ENCODE measurements around the gene DBX2.

DNA sequence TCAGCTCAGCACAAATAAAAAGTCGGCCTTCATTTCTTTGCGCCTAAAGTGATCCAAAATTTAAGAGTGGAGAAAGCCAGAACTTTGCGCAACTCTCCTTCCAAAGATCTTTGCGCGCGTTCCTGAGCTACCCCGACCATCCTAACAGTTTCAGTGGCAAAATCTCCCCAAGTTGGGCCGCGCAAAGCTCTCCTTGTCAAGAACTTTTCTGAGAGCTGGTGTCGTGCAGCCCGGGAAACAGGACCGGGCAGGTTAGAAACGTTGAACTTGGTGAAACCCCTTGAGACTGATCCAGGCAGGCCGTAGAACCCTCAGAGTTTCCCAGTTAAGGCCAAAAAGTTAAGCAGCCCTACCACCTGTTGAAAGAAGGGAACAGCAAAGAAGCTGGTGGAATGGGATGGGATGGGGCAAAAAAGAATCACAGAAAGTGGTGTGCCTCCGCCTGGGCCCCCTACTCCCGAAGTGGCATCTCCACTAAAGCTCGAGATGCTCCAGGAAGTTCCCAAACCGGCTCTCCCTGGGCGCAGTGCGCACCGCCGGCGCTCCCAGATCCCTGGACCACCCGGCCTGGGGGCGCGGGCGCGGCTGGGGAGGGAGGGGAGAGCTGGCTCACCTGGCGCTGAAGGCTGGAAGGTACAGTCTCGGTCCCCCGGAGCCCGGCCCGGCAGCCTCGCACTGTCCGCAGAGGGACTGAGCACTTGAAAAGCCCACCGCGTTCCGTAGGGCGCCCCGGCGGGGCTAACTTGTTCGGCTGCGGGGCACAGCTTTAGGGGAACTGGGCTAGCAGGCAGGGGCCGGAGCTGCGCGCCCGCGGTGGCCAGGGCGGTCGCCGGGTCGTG is 768 bp downstream of the DBX2 start:
- TF ChIP-seq, protein P1, sequence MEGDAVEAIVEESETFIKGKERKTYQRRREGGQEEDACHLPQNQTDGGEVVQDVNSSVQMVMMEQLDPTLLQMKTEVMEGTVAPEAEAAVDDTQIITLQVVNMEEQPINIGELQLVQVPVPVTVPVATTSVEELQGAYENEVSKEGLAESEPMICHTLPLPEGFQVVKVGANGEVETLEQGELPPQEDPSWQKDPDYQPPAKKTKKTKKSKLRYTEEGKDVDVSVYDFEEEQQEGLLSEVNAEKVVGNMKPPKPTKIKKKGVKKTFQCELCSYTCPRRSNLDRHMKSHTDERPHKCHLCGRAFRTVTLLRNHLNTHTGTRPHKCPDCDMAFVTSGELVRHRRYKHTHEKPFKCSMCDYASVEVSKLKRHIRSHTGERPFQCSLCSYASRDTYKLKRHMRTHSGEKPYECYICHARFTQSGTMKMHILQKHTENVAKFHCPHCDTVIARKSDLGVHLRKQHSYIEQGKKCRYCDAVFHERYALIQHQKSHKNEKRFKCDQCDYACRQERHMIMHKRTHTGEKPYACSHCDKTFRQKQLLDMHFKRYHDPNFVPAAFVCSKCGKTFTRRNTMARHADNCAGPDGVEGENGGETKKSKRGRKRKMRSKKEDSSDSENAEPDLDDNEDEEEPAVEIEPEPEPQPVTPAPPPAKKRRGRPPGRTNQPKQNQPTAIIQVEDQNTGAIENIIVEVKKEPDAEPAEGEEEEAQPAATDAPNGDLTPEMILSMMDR (conservative IDR thresholded peaks at IDR 0.05 in 1 of 2, IDR thresholded peaks at IDR 0.05 in 1 of 2; ENCODE audit: extremely low read depth in 1 of 2, insufficient read depth in 1 of 2, low read depth in 1 of 2, low read length in 2 of 2) = no peak
- TF ChIP-seq EZH2 (IDR thresholded peaks at IDR 0.05; ENCODE audit: borderline replicate concordance, low read length) = peak; percentile 9
